ENCODE data around the gene SF3B3. TPM values are rescaled to one million over a fixed set of nuclear protein-coding genes. Genes with fewer than 3 reads are reported as not detected.

SF3B3 gene
- total RNA-seq, 1 experiment from 2014 or later = 253 TPM

- Histone ChIP-seq H3K9me3 (ENCODE audit: control insufficient read depth, insufficient read depth, low read depth, low read length) (no peaks in the 10 kb centered on the region), H3K4me3 (ENCODE audit: low read depth in 2 of 2, low read length in 2 of 2) (no peak overlapping the region), H3K4me1 (ENCODE audit: control insufficient read depth, insufficient read depth, low read length) (peaks cover 2% of the 10 kb centered on the region), H3K27me3 (ENCODE audit: control insufficient read depth, insufficient read depth, low read length) (no peaks in the 10 kb centered on the region), H3K36me3 (ENCODE audit: control insufficient read depth, insufficient read depth, low read length) (no peaks in the 10 kb centered on the region), H3K27ac (ENCODE audit: low read length) (no peak overlapping the region)
- DNase-seq (ENCODE audit: low read depth, low spot score) (no peak), ATAC-seq (no peak)
- ChIA-PET CTCF (interaction anchor here (1.2 kb wide), 1 partner anchor 14 kb away, joined by 3 read pairs; no protein-coding TSS in a partner anchor), POLR2A (no interaction called here)
- BruUV-seq (replicated peaks) = no TSS peak
- no peak for TF ChIP-seq POLR2AphosphoS5 (IDR thresholded peaks at IDR 0.05; ENCODE audit: low read depth, low read length)
- no peak for TF ChIP-seq CTCF (IDR thresholded peaks at IDR 0.05)
- no peak for TF ChIP-seq REST (IDR thresholded peaks at IDR 0.05; ENCODE audit: insufficient read depth in 1 of 2, low read depth in 2 of 2, low read length in 1 of 2)
- no peak for TF ChIP-seq SIN3A (IDR thresholded peaks at IDR 0.05; ENCODE audit: borderline replicate concordance, insufficient read depth, low read depth, low read length)
- no peak for TF ChIP-seq TCF7L2 (IDR thresholded peaks at IDR 0.05; ENCODE audit: low read depth, low read length)
- intact Hi-C loops (cut with micrococcal nuclease; ENCODE audit: unreplicated experiment) (loop anchor here (10.0 kb wide), 1 partner anchor 48 kb away; the partner anchor contains the start of gene IL34), in situ Hi-C loops (cut with HindIII; ENCODE audit: low pct_unique_long_range_greater_than_20kb, low sequenced_read_pairs) (no loop called here)
Measured at GRCh38 chr16:70597135-70597835, 73.7 kb downstream of the SF3B3 start.

GRCh38 chr16:70598937-70599503, 75.4 kb downstream of the SF3B3 start:
- H3K27me3 ChIP-seq (ENCODE audit: control insufficient read depth, insufficient read depth, low read length) = no peaks in the 10 kb centered on the region
- ChIA-PET POLR2A (no interaction called here), CTCF (no interaction called here)
- ATAC-seq = no peak
- no peak overlapping the region for H3K27ac ChIP-seq (ENCODE audit: low read length)
- TF ChIP-seq POLR2AphosphoS5 (IDR thresholded peaks at IDR 0.05; ENCODE audit: low read depth, low read length) (no peak), TCF7L2 (IDR thresholded peaks at IDR 0.05; ENCODE audit: low read depth, low read length) (no peak), SIN3A (IDR thresholded peaks at IDR 0.05; ENCODE audit: borderline replicate concordance, insufficient read depth, low read depth, low read length) (no peak), CTCF (IDR thresholded peaks at IDR 0.05) (no peak), REST (IDR thresholded peaks at IDR 0.05; ENCODE audit: insufficient read depth in 1 of 2, low read depth in 2 of 2, low read length in 1 of 2) (no peak)
- no peaks in the 10 kb centered on the region for H3K9me3 ChIP-seq (ENCODE audit: control insufficient read depth, insufficient read depth, low read depth, low read length)
- no peaks in the 10 kb centered on the region for H3K36me3 ChIP-seq (ENCODE audit: control insufficient read depth, insufficient read depth, low read length)
- H3K4me3 ChIP-seq (ENCODE audit: low read depth in 2 of 2, low read length in 2 of 2) = no peak overlapping the region
- no peak for DNase-seq (ENCODE audit: low read depth, low spot score)
- in situ Hi-C loops (cut with HindIII; ENCODE audit: low pct_unique_long_range_greater_than_20kb, low sequenced_read_pairs) (no loop called here), intact Hi-C loops (cut with micrococcal nuclease; ENCODE audit: unreplicated experiment) (loop anchor here (10.0 kb wide), 1 partner anchor 46 kb away; the partner anchor contains the start of gene IL34)
- BruUV-seq (replicated peaks) = no TSS peak
- H3K4me1 ChIP-seq (ENCODE audit: control insufficient read depth, insufficient read depth, low read length) = no peaks in the 10 kb centered on the region
